HEK293T (cell line): ENCODE results near the gene TRPV4.

ENCODE experiments used
- CTCF ChIA-PET: fragments of 350-600 bp; formaldehyde crosslinking; extraction: SDS; loops from one replicate; lab custom pipeline; 2021; ENCODE audit warnings: antibody characterized with exemption, inconsistent platforms; lab: Yijun Ruan, JAX
- POLR2A ChIA-PET: fragments of 350-600 bp; formaldehyde crosslinking; extraction: SDS; loops from one replicate; lab custom pipeline; 2020; ENCODE audit warnings: antibody characterized with exemption, inconsistent platforms; lab: Yijun Ruan, JAX
- DNase-seq: peaks from one replicate; pipeline ENCODE4 v3.0.0; 2012; ENCODE audit warnings: mixed read lengths; ENCODE audit errors: extremely low spot score
- ARNT ChIP-seq: fragments of 450-650 bp; IDR thresholded peaks from 2 replicates; pipeline ENCODE4 v1.6.1; 2017; ENCODE audit warnings: mild to moderate bottlenecking
- BHLHE40 ChIP-seq: fragments of 450-650 bp; IDR thresholded peaks from 2 replicates; pipeline ENCODE4 v1.6.1; 2016; ENCODE audit warnings: mild to moderate bottlenecking, moderate library complexity, borderline replicate concordance
- CTBP1 ChIP-seq: fragments of 450-650 bp; IDR thresholded peaks from 2 replicates; pipeline ENCODE4 v1.6.1; 2016; ENCODE audit warnings: borderline replicate concordance
- ELF4 ChIP-seq: fragments of 450-650 bp; IDR thresholded peaks from 2 replicates; pipeline ENCODE4 v1.6.1; 2017; ENCODE audit warnings: antibody characterized with exemption
- FOXA1 ChIP-seq: fragments of 450-650 bp; IDR thresholded peaks from 2 replicates; pipeline ENCODE4 v1.6.1; 2016; ENCODE audit warnings: mild to moderate bottlenecking
- FOXK2 ChIP-seq: fragments of 450-650 bp; IDR thresholded peaks from 2 replicates; pipeline ENCODE4 v1.6.1; 2016; ENCODE audit warnings: mild to moderate bottlenecking
- FOXM1 ChIP-seq: fragments of 450-650 bp; IDR thresholded peaks from 2 replicates; pipeline ENCODE4 v1.6.1; 2017; ENCODE audit warnings: mild to moderate bottlenecking, borderline replicate concordance
- HDGF ChIP-seq: fragments of 450-650 bp; IDR thresholded peaks from 2 replicates; pipeline ENCODE4 v1.6.1; 2017; ENCODE audit warnings: antibody characterized with exemption, borderline replicate concordance
- L3MBTL2 ChIP-seq: fragments of 450-650 bp; conservative IDR thresholded peaks from 2 replicates; pipeline ENCODE4 v1.6.1; 2016; ENCODE audit warnings: mild to moderate bottlenecking
- LEF1 ChIP-seq: fragments of 450-650 bp; IDR thresholded peaks from 2 replicates; pipeline ENCODE4 v1.6.1; 2017; ENCODE audit warnings: mild to moderate bottlenecking, borderline replicate concordance
- NFRKB ChIP-seq: fragments of 450-650 bp; IDR thresholded peaks from 2 replicates; pipeline ENCODE4 v1.6.1; 2016; ENCODE audit warnings: mild to moderate bottlenecking, moderate library complexity
- PKNOX1 ChIP-seq: fragments of 450-650 bp; IDR thresholded peaks from 2 replicates; pipeline ENCODE4 v1.6.1; 2016
- SP1 ChIP-seq: fragments of 450-650 bp; IDR thresholded peaks from 2 replicates; pipeline ENCODE4 v1.6.1; 2017
- SUZ12 ChIP-seq: fragments of 450-650 bp; IDR thresholded peaks from 2 replicates; pipeline ENCODE4 v1.6.1; 2016; ENCODE audit warnings: mild to moderate bottlenecking
- TARDBP ChIP-seq: fragments of 450-650 bp; IDR thresholded peaks from 2 replicates; pipeline ENCODE4 v1.6.1; 2016
- ZNF384 ChIP-seq: fragments of 450-650 bp; IDR thresholded peaks from 2 replicates; pipeline ENCODE4 v1.6.1; 2016

Gene TRPV4

GRCh38 chr12:109847142-109847735, 14.0 kb upstream of the TRPV4 start:
- ChIA-PET CTCF (interaction anchor here (0.7 to 1.2 kb wide), 2 partner anchors 41 to 415 kb away, joined by 3 to 4 read pairs; no protein-coding TSS in a partner anchor), POLR2A (no interaction called here)
- no peak for DNase-seq
- TF ChIP-seq L3MBTL2 (no peak), NFRKB (no peak), FOXM1 (no peak), CTBP1 (no peak), FOXK2 (no peak), ARNT (no peak), HDGF (no peak), ZNF384 (no peak), ELF4 (no peak), FOXA1 (no peak), BHLHE40 (no peak), SP1 (no peak), TARDBP (no peak), SUZ12 (no peak)

GRCh38 chr12:109845824-109846205, 12.6 kb upstream of the TRPV4 start:
- POLR2A ChIA-PET: interaction anchor here (1.2 kb wide), 1 partner anchor 39 kb away, joined by 7 read pairs; no protein-coding TSS in a partner anchor
- CTCF ChIA-PET: interaction anchor here (0.5 to 1.6 kb wide), 14 partner anchors 9 to 1324 kb away, joined by 3 to 10 read pairs (median 5); no protein-coding TSS in a partner anchor
- no peak for DNase-seq
- TF ChIP-seq SUZ12 (no peak), ARNT (no peak), SP1 (no peak), CTBP1 (no peak), L3MBTL2 (no peak), FOXM1 (no peak), ELF4 (no peak), PKNOX1 (no peak), FOXA1 (no peak), LEF1 (no peak)

DNA sequence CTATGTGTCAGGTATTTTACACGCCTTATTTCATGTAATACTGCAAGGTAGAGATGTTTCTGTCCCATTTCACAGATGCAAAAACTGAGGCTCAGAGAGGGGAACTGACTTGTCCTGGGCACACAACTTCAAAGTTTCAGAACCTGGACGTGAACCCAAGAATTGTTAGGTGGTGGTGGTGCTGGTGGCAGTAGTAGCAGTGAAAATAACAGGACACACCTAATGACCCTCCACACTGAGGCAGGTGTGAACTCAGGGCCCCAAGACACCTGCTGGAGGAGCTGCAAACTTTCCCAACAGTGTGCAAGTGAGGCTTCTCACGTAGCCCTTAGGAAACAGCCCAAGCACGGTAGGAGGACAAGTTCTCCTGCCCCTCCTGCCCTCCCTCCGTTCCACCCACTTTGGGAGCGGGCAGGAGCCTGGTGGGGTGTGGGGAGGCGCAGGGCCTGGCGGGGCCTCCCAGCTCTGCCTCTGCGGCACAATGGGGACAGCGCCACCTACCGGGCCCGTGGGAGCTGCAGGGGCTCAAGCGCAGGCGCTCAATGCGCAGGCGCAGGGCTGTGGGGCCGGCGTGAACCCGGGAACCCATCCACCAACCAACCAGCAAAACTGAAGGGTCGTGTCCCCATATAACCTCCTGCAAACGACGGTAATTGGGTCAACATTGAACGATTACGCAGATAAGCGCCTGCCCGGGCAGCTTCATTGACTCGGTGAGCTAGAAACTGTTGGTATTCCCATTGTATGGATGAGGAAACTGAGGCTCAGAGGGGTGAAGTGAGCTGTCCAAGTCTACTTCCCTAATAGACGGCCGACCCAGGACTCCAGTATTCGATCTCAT, 12.0 kb upstream of the TRPV4 start:
- TF ChIP-seq PKNOX1 (no peak), CTBP1 (no peak), LEF1 (no peak), BHLHE40 (no peak), NFRKB (no peak), ARNT (0 out of 2 replicates have a peak, but pooled peaks have one; percentile 5)
- CTCF ChIA-PET: interaction anchor here (0.5 to 1.6 kb wide), 17 partner anchors 9 to 1325 kb away, joined by 3 to 10 read pairs (median 5); no protein-coding TSS in a partner anchor
- POLR2A ChIA-PET: interaction anchor here (1.2 kb wide), 1 partner anchor 38 kb away, joined by 7 read pairs; no protein-coding TSS in a partner anchor
- peak; percentile 96 for DNase-seq

DNA sequence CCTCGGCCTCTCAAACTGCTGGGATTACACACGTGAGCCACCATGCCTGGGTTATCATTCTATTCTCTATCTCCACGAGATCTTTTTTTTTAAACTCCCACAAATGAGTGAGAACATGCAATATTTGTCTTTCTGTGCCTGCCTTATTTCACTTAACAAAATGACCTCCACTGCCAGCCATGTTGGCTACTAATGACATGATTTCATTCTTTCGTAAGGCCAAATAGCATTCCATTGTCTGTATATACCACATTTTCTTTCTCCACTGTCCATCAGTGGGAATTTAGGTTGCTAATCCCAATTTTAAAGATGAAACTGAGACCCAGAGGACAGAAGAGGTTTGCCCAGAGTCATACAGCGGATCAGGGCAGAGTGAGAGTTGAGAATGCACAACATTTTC, 10.9 kb upstream of the TRPV4 start:
- ChIA-PET CTCF (interaction anchor here (0.7 kb wide), 1 partner anchor 9 kb away, joined by 3 read pairs; no protein-coding TSS in a partner anchor), POLR2A (no interaction called here)
- no peak for DNase-seq
- TF ChIP-seq LEF1 (no peak), FOXM1 (no peak), SP1 (no peak), L3MBTL2 (no peak)

DNA sequence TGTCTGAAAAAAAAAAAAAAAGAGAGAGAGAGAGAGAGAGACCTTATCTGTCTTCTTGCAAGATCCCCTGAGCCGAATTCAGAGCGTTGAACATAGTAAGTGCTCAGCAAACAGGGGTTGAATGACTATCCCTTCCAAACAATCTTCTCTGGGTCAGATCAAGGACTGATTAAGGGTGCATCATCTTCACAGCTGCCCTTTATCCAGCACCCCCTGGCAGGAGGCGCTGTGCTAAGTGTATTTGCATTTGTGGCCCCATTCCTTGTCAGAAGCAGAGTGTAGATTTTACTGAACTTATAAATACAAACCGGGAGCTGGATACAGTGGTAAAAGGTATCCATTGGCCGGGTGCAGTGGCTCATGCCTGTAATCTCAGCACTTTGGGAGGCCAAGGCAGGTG, 8.8 kb upstream of the TRPV4 start:
- TF ChIP-seq ARNT (no peak), ELF4 (no peak), FOXK2 (no peak), CTBP1 (no peak), BHLHE40 (no peak), NFRKB (no peak)
- no peak for DNase-seq
- CTCF ChIA-PET: interaction anchor here (1.0 kb wide), 2 partner anchors 12 to 589 kb away, joined by 4 to 8 read pairs; no protein-coding TSS in a partner anchor
- POLR2A ChIA-PET: no interaction called here

DNA sequence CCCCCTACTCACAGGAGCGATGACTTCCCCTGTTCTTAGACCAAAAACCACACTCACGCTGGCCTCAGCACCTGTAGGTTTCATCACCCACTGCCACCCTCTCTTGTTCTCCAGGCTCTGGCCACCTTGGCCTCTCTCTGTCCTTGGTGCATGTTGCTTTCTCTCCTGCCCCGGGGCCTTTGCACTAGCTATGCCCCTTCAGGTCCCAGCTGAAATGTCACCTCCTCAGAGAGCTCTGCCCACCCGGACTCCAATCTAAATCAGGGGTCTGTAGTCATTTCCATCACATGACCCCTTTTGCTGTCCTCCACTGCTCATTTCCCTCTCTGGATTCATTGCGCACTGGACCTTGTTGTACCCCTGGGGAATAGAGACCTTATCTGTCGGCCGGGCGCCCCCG, 8.2 kb upstream of the TRPV4 start:
- no peak for DNase-seq
- ChIA-PET POLR2A (no interaction called here), CTCF (interaction anchor here (0.6 to 1.5 kb wide), 3 partner anchors 12 to 53 kb away, joined by 4 to 9 read pairs (median 6); no protein-coding TSS in a partner anchor)
- TF ChIP-seq ARNT (no peak), BHLHE40 (no peak), CTBP1 (no peak), ELF4 (no peak), FOXM1 (no peak), NFRKB (no peak), SUZ12 (no peak), FOXK2 (no peak), TARDBP (no peak), L3MBTL2 (no peak), PKNOX1 (no peak), SP1 (no peak), HDGF (no peak), FOXA1 (no peak)
